ENCODE results near the gene PPAN. TPM values are rescaled to one million over a fixed set of nuclear protein-coding genes. Genes with fewer than 3 reads are reported as not detected.

The PPAN gene
- total RNA-seq, 1 donor from 2014 or later: 45.3 TPM

GRCh38 chr19:10095948-10096614 lies 10.1 kb upstream of the PPAN start:
- no peak for TF ChIP-seq CTCF (IDR thresholded peaks at IDR 0.05; ENCODE audit: insufficient read depth, low read length, severe bottlenecking)
- no peak for FAIRE-seq

GRCh38 chr19:10096615-10096963 lies 9.6 kb upstream of the PPAN start:
- H3K4me3 ChIP-seq (ENCODE audit: low read depth, low read length): peak overlapping the region; percentile 47
- no peak for TF ChIP-seq CTCF (IDR thresholded peaks at IDR 0.05; ENCODE audit: insufficient read depth, low read length, severe bottlenecking)
- DNase-seq (ENCODE audit: low read depth) (no peak), FAIRE-seq (no peak)
- no peaks in the 10 kb centered on the region for H3K27me3 ChIP-seq (ENCODE audit: control insufficient read depth, insufficient read depth, low read length)
- H3K36me3 ChIP-seq (ENCODE audit: control insufficient read depth, insufficient read depth, low read length): no peaks in the 10 kb centered on the region

More at GRCh38 chr19:10095948-10096614, 10.1 kb upstream of the PPAN start:
- Histone ChIP-seq H3K27me3 (ENCODE audit: control insufficient read depth, insufficient read depth, low read length) (no peaks in the 10 kb centered on the region), H3K4me3 (ENCODE audit: low read depth, low read length) (peak overlapping the region; percentile 47), H3K36me3 (ENCODE audit: control insufficient read depth, insufficient read depth, low read length) (no peaks in the 10 kb centered on the region)
- DNase-seq (ENCODE audit: low read depth): peak; percentile 78

DNA sequence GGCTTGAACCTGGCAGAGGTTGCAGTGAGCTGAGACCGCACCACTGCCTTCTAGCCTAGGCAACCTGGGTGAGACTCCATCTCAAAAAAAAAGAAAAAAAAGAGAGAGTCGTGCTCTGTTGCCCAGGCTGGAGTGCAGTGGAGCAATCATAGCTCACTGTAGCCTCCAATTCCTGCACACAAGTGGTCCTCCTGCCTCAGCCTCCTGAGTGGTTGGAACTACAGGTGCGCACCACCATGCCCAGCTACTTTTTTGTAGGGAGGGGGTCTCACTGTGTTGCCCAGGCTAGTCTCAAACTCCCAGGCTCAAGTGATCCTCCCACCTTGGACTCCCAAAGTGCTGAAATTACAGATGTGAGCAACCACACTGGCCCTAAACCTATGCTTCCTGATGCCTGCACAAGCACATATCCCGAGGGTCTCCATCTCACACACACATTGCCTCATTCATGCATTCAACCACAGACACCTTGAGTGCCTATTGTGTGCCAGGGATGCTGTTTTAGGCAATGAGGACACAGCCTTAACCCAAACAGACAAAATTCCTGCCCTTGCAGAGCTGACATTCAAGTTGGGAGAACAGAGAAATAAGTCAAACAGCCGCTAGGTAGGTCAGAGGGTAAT lies 5.9 kb upstream of the PPAN start:
- FAIRE-seq: no peak
- H3K4me3 ChIP-seq (ENCODE audit: low read depth, low read length): no peak overlapping the region
- DNase-seq (ENCODE audit: low read depth): no peak
- H3K27me3 ChIP-seq (ENCODE audit: control insufficient read depth, insufficient read depth, low read length): no peaks in the 10 kb centered on the region
- no peak for TF ChIP-seq CTCF (IDR thresholded peaks at IDR 0.05; ENCODE audit: insufficient read depth, low read length, severe bottlenecking)
- no peaks in the 10 kb centered on the region for H3K36me3 ChIP-seq (ENCODE audit: control insufficient read depth, insufficient read depth, low read length)

GRCh38 chr19:10102787-10103236 lies 3.4 kb upstream of the PPAN start:
- DNase-seq (ENCODE audit: low read depth): no peak
- Histone ChIP-seq H3K4me3 (ENCODE audit: low read depth, low read length) (no peak overlapping the region), H3K27me3 (ENCODE audit: control insufficient read depth, insufficient read depth, low read length) (no peaks in the 10 kb centered on the region), H3K36me3 (ENCODE audit: control insufficient read depth, insufficient read depth, low read length) (peaks cover 6% of the 10 kb centered on the region)
- no peak for TF ChIP-seq CTCF (IDR thresholded peaks at IDR 0.05; ENCODE audit: insufficient read depth, low read length, severe bottlenecking)
- FAIRE-seq: no peak

- Histone ChIP-seq H3K4me3 (ENCODE audit: low read depth, low read length) (no peak overlapping the region), H3K27me3 (ENCODE audit: control insufficient read depth, insufficient read depth, low read length) (no peaks in the 10 kb centered on the region), H3K36me3 (ENCODE audit: control insufficient read depth, insufficient read depth, low read length) (peaks cover 13% of the 10 kb centered on the region)
- no peak for FAIRE-seq
- DNase-seq (ENCODE audit: low read depth): no peak
- TF ChIP-seq CTCF (IDR thresholded peaks at IDR 0.05; ENCODE audit: insufficient read depth, low read length, severe bottlenecking): no peak
Observed at GRCh38 chr19:10104130-10104513, 2.0 kb upstream of the PPAN start.

Measured in bronchial epithelial cell (primary cell).